AG09309 (cell line): ENCODE measurements around the gene CMTM1.

Source experiments
- DNase-seq: peaks from one replicate; pipeline ENCODE4 v3.0.0-alpha.2; 2010; ENCODE audit warnings: low read depth
- H3K4me3 ChIP-seq: 2 replicates; pipeline ENCODE4 v1.5.1; 2011; ENCODE audit warnings: mild to moderate bottlenecking, low read depth, low read length, moderate library complexity; ENCODE audit not compliant: control insufficient read depth
- TF ChIP-seq, protein P1 (sequence below): IDR thresholded peaks from 2 replicates; pipeline ENCODE4 v1.5.1; 2011; ENCODE audit warnings: mild to moderate bottlenecking, low read depth, low read length, inconsistent platforms; ENCODE audit not compliant: insufficient read depth, control insufficient read depth; ENCODE audit errors: missing control alignments

Gene CMTM1

GRCh38 chr16:66547101-66547989 is 18.9 kb upstream of the CMTM1 start:
- no peak for DNase-seq
- TF ChIP-seq, protein P1, sequence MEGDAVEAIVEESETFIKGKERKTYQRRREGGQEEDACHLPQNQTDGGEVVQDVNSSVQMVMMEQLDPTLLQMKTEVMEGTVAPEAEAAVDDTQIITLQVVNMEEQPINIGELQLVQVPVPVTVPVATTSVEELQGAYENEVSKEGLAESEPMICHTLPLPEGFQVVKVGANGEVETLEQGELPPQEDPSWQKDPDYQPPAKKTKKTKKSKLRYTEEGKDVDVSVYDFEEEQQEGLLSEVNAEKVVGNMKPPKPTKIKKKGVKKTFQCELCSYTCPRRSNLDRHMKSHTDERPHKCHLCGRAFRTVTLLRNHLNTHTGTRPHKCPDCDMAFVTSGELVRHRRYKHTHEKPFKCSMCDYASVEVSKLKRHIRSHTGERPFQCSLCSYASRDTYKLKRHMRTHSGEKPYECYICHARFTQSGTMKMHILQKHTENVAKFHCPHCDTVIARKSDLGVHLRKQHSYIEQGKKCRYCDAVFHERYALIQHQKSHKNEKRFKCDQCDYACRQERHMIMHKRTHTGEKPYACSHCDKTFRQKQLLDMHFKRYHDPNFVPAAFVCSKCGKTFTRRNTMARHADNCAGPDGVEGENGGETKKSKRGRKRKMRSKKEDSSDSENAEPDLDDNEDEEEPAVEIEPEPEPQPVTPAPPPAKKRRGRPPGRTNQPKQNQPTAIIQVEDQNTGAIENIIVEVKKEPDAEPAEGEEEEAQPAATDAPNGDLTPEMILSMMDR, result no peak
- H3K4me3 ChIP-seq, result no peak overlapping the region

DNA sequence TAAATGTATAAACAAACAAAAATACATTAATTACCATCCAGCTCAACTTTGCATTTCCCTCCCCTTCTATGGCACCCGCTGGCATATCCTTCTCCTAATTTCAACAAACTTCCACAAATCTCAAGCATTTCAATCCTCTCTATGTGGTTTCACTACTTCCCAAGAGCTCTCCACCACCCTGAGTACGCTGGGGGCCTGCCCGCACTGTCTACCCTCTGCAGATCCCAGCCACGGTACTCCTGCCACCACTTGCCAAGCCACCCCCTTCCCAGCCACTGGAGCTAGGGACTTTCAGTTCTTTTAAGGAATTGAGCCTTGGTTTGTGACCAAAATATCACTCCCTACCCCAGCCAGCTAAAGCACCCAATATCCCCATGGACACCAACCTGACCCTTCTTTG is 18.2 kb upstream of the CMTM1 start:
- DNase-seq, result no peak
- H3K4me3 ChIP-seq, result no peak overlapping the region
- TF ChIP-seq, protein P1, result no peak

- TF ChIP-seq, protein P1, result no peak
- DNase-seq, result no peak
- peak overlapping the region; percentile 52 for H3K4me3 ChIP-seq
These were observed 17.4 kb upstream of the CMTM1 start for GRCh38 chr16:66548868-66549267.

GRCh38 chr16:66549284-66550131 is 16.7 kb upstream of the CMTM1 start, which contains the start of gene TK2:
TSS of gene TK2 (minus strand) at chr16:66550122. CDS start at chr16:66550061, 61 bp downstream.
- H3K4me3 ChIP-seq, result peak within 1 kb of the TSS; percentile 52
- DNase-seq, result no peak
- TF ChIP-seq, protein P1, result peak; percentile 27

- H3K4me3 ChIP-seq, result no peak overlapping the region
- TF ChIP-seq, protein P1, result peak; percentile 22
- DNase-seq, result no peak
These were observed 14.9 kb upstream of the CMTM1 start for GRCh38 chr16:66551348-66551759.

DNA sequence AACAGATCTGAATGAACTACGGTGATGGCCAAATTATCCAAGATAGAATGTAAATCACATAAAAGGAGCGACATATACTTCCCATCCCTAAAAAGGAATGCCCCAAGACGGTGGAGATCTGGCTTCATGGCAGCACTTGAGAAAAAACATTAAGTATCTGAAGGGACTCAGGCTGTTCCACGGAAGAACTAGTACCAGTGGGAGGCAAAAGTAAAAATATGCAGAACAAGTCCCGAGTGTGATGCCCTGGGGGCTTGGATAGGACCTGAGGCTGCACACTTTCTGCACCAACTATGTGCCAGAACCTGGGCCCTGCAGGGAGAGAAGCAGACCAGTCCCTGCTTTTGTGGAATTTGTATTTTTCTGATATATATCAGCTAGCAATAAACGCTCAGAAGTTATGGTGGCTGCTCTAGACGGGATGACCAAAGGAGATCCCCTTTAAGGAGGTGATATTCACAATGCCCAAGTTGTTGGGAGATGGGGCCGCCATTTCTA is 14.4 kb upstream of the CMTM1 start:
- peak overlapping the region; percentile 93 for H3K4me3 ChIP-seq

More for the DNA sequence above, 14.4 kb upstream of the CMTM1 start:
- no peak for DNase-seq
- TF ChIP-seq, protein P1, result no peak
